ENCODE measurements around the gene PLEKHA6.
A peak's percentile ranks its signal among the peaks of the same experiment; 100 is the strongest.

PLEKHA6 gene

GRCh38 chr1:204348722-204349121, 11.0 kb downstream of the PLEKHA6 start:
- no peak overlapping the region for H3K4me3 ChIP-seq (ENCODE audit: low read depth, low read length)
- peak; percentile 82 for DNase-seq (ENCODE audit: low read depth)
- TF ChIP-seq CTCF (conservative IDR thresholded peaks at IDR 0.05; ENCODE audit: low read depth, low read length): no peak

GRCh38 chr1:204348242-204348641, 11.5 kb downstream of the PLEKHA6 start:
- DNase-seq (ENCODE audit: low read depth): no peak
- no peak for TF ChIP-seq CTCF (conservative IDR thresholded peaks at IDR 0.05; ENCODE audit: low read depth, low read length)
- H3K4me3 ChIP-seq (ENCODE audit: low read depth, low read length): no peak overlapping the region

DNA sequence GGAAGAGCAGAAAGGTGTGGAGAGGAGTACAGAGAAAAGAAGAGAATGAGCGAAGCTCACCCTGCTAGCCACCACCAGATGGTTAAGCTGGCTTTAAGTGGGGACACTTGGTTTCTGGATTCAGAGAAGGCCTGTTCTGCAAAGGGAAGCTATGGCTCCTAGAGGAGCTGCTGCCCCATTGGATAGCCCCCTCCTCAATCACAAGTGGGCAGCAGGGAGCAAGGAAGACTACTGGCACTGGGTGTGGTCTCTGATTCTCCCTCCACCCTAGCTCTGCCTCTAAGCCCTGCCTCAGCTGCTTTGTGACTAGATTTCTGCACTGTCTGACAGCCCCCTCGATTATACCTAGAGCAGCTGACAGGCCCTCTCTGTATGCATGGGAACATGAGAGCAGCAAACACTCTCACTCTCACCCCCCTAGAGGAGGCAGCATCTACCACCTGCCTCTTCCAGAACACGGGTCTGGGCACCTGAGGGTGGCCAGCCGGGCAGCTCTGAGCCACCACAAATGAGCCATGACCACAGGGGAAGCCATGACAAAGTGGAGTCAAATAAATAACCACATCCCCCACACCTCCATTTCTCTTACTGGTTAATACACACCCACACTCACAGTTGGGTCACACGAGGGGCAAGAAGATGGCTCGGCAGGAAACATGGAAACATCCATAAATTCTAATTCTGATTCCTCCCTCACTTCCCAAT, 13.6 kb downstream of the PLEKHA6 start:
- no peak overlapping the region for H3K4me3 ChIP-seq (ENCODE audit: low read depth, low read length)
- TF ChIP-seq CTCF (conservative IDR thresholded peaks at IDR 0.05; ENCODE audit: low read depth, low read length): no peak
- no peak for DNase-seq (ENCODE audit: low read depth)

DNA sequence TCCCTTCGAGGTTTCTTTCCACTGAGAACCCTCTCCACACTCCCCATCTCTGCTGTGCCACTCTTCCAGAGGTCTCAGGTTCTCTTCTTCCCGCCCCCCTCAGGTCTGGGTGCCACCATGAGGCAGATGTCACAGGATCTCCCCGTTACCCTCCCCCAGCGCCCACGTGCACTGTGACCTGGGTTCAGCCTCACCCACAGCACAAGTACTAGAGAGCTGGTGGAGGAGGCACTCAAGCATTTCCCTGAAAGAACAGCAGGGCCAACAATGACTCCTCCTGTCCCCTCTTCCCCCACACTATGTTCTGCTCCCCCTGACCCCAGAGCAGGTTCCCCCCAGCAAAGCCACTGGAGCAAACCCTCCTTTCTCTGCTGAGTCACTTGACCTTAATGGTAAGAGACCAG, 14.3 kb downstream of the PLEKHA6 start:
- DNase-seq (ENCODE audit: low read depth): no peak
- no peak overlapping the region for H3K4me3 ChIP-seq (ENCODE audit: low read depth, low read length)
- TF ChIP-seq CTCF (conservative IDR thresholded peaks at IDR 0.05; ENCODE audit: low read depth, low read length): no peak

GRCh38 chr1:204344665-204345355, 14.9 kb downstream of the PLEKHA6 start:
- no peak overlapping the region for H3K4me3 ChIP-seq (ENCODE audit: low read depth, low read length)
- no peak for TF ChIP-seq CTCF (conservative IDR thresholded peaks at IDR 0.05; ENCODE audit: low read depth, low read length)
- no peak for DNase-seq (ENCODE audit: low read depth)

GRCh38 chr1:204343802-204344201, 15.9 kb downstream of the PLEKHA6 start:
- no peak for TF ChIP-seq CTCF (conservative IDR thresholded peaks at IDR 0.05; ENCODE audit: low read depth, low read length)
- H3K4me3 ChIP-seq (ENCODE audit: low read depth, low read length): no peak overlapping the region
- no peak for DNase-seq (ENCODE audit: low read depth)

- DNase-seq (ENCODE audit: low read depth): no peak
- H3K4me3 ChIP-seq (ENCODE audit: low read depth, low read length): no peak overlapping the region
- TF ChIP-seq CTCF (conservative IDR thresholded peaks at IDR 0.05; ENCODE audit: low read depth, low read length): no peak
These were observed 16.5 kb downstream of the PLEKHA6 start for GRCh38 chr1:204343247-204343646.

Data from choroid plexus epithelial cell (primary cell).